HL-60/S4 (cell line): Measurements from ENCODE around the gene NCMAP.

Source experiments
- in situ Hi-C: fragments of 300-500 bp; cut with MboI; formaldehyde crosslinking; loops from 2 replicates; pipeline ENCODE4 v1.14.3; 2022; ENCODE audit warnings: low sequenced_read_pairs

NCMAP gene

DNA sequence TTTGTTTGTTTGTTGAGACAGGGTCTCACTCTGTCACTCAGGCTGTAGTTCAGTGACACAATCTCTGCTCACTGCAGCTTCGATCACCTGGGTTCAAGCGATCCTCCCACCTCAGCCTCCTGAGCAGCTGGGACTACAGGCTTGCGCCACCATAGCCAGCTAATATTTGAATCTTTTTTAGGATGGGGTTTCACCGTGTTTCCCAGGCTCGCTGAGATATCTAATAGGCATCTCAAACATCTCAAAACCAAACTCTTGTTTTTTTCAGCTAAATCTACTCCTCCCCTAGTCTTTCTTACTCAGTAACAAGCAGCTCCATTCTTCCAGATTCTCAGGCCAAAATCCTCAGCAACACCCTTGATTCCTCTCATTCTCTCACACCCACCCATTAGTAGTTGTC is 65.2 kb downstream of the NCMAP start:
- in situ Hi-C loops = no loop called here

DNA sequence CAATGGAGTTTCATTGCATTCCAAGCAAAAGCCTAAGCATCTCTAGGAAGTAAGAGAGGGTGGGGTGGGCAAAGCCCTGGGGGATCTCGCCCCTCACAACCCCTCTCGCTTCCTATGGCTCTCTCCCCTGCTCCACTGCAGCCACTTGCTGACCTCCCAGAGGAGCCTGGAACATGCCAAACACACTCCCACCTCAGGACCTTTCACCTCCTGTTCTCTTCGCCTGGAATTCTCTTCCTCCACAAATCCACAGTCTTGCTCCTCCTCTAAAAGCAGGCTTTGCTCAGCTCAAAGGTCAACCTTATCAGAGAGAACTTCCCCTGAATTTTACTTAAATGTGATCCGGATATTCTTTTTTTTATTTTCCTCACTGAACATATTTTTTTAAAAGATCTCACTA is 66.3 kb downstream of the NCMAP start:
- in situ Hi-C loops = no loop called here

DNA sequence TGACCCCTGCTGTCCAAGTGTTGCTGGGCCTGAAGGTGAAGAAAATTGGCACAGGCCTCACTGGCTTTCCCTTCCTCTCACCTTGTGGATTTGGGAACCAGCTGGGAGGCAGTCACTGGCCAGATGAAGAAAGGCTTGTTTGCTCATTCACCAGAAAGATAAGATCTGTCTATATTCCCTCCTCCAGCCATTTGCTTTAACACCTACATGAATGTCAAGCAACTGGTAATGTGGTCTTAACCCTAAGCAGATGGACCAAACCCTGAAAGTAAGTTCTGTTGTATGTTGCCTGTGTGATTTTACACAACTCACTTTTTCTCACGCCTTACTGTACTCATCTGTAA is 76.9 kb downstream of the NCMAP start:
- in situ Hi-C loops = no loop called here

DNA sequence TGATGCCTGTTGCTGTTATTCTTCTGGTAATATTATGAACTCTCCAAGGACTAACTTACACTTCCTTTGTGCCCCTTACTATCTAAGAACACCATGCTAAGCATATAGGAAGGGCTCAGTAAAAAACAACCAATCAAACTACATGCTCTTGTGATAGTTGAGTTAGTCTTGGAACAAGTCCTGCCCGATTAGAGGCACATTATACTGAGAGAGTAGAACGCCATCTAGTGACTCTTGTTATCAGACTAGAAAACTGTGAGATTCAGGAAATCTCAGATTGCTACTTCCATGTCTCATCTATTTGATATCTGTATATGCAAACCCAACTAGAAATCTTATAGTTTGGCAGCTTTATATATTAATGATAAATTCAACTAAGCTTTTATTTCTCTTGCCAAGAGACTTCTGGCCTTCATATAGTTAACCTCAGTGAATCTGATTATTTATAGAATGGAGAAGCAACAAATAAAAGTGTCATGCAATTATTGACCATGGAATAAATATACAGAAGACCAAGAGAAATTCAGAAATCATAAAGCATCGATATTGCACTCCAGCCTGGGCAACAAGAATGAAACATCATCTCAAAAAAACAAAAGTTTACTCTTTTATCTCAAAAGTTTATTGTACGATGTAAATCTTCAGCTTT is 79.4 kb downstream of the NCMAP start:
- in situ Hi-C loops = no loop called here

DNA sequence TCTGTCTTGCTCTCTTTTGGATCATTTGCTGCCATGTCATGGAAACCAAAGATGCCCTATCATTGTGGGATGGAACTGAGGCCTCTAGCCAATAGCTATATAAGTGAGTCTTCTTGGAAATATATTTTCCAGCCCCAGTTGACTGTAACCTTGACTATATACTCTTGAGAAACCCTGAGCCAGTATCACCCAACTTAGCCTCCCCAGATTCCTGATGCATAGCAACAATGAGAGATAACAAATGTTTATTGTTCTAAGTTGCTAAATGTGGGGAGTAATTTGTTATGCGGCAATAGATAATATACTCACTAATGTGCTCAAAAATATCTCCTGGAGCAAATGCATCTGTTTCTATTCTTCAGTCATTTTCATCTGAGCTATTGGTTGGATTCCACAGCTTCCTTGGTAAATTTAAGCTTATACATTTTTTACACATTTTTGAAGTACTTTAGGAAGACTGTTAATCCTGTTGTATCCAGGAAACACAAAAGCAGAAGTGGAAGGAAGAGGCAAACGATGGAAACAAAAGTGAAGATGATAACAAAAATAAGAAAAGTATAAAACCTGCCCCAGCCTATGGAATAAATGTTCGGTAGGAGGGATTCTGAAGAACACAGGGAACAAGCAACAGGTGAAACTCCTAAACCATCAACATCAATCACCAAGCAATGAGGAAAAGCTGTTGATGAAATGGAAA is 80.9 kb downstream of the NCMAP start:
- in situ Hi-C loops = no loop called here

DNA sequence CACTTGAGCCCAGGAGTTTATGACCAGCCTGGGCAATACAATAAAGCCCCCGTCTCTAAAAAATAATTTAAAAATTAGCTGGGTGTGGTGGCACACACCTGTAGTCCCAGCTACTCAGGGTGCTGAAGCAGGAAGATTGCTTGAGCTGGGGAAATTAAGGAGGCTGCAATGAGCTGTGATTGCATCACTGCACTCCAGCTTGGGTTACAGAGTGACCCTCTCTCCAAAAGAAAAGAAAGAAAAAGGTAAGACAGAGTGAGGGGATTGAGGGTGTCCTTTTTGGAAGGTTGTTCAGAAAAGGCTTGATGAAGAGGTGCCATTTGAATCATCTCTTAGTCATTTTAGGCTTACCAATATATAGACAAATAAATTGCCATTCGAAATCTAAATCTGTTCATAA is 83.2 kb downstream of the NCMAP start:
- in situ Hi-C loops = no loop called here

DNA sequence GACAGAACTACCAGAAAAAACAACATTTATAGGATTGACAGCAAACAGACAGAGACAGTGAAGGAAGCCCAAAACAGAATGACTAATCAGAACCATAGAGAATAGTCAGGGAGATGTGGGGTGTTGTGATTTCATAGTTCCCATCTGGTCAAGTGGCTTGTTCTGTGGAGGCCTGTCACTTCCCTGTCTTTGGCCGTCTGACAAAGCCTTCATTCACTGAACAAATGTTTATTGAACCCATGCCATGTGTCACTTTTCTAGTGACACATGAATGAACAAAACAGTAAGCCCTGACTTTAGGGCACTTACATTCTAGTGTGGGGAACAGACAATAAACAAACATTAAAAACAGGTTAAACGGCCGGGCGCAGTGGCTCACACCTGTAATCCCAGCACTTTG is 84.0 kb downstream of the NCMAP start:
- in situ Hi-C loops = no loop called here

DNA sequence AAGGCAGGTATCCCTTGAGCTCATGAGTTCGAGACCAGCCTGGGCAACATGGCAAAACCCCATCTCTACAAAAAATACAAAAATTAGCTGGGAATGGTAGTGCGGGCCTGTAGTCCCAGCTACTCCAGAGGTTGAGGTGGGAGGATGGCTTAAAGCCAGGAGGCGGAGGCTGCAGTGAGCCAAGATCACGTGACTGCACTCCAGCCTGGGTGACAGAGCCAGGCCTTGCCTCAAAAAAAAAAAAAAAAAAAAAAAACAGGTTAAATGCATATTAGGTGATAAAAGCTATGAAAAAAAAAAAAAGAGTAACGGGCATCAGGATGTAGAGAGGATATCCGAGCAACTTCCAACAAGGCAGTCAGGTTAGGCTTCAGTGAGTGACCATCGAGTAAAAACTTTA is 84.4 kb downstream of the NCMAP start:
- in situ Hi-C loops = no loop called here

DNA sequence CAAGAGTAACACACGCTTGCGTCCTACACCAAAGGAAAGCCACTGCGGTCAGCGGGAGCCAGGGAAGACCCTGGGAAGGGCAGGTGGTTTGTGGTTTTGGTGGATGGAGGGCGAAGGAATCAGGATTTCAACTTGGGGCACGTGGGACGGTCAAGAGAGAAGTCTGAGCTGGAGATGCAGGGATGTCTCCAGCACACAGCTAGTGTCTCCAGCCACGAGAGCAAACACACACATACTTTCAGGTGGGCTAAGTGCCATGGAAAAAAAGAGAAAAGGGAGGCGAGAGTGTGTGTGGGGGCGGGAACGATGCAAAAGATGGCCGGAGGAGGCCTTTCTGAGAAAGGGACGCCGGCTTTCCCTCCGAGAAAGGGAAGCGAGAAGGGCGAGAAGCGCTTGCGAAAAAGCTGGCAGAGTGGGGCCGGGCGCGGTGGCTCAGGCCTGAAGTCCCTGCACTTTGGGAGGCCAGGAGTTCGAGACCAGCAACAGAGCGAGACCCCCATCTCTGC is 85.8 kb downstream of the NCMAP start:
- in situ Hi-C loops = no loop called here

DNA sequence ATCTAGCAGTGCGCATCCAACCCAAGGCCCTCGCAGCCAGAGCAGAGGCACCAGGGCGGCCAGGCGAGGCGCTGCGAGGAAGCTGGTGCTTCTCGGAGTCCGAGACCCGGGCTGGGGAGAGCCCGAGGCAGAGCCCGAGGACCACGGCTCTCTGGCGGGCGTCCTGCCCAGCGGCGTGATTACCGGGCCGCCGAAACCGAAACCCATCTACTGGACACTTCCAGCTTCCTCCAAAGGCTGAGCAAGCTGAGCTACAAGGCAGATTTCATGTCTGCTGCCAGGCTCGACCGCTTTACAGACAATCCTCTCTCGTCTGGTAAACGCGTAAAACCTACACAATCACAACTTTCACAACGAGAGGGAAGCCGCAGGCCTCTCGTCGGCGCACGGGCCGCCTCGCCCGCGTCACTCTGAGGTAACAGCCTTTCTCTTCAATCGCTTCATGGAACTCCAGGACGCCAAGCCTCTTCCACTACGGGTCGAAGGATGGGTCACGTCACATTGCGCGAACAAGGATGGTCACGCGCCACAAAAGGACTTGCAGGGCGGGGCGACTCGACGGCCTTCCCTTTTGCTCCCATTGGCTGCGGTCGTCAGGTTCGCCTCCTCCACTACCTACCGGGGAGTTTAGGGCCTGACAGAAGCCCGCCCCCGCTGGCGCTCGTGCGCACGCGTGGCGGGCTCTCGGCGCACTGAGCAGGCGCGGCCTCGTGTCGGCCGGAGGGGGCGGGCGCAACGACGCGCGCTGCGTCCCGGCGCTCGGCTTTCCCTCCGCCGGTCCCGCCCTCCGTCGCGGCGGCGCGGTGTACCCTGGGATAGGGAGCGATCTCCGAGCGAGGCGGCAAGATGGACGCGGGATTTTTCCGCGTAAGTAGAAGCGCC is 86.8 kb downstream of the NCMAP start, which contains the start of gene SRRM1:
Gene SRRM1, plus strand, starts transcription at position 822 of the 882 bp plus-strand sequence. Its CDS starts 25 bp downstream, at position 847.
- in situ Hi-C loops = no loop called here

DNA sequence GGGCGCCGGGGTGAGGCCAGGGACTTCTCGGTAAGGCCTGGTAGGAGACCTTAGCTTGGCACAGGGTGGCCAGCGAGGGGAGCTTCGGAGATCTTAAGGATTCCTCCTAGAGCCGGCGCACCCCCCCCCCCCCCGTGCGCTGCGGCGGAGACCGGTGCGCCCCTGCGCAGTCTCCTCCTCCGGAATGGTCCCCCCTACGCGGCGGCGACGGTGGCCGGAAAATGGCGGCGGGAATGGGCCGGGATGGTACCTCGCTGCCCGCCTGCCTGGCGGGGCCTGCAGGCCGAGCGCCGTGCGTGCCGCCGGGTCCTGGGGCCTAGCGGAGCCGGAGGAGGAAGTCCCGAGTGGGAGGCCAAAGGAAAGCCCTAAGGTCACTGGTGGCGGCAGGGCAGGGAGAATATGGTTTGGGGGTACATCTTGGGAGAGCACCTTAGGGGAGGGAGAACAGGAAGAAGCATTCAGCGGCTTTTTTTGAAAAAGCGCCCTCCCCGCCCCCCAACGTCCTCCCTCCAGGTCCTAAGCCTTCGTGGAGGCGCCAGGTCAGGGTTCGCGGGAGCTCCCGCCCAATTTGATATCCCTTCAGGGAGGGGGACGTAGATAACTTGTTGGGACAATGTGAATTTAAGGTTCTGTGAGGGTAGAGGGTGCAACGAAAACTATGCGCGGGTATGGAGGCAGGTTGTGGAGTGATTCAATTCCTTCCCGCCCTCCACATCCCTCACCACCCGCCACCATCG is 87.6 kb downstream of the NCMAP start:
- in situ Hi-C loops = no loop called here

DNA sequence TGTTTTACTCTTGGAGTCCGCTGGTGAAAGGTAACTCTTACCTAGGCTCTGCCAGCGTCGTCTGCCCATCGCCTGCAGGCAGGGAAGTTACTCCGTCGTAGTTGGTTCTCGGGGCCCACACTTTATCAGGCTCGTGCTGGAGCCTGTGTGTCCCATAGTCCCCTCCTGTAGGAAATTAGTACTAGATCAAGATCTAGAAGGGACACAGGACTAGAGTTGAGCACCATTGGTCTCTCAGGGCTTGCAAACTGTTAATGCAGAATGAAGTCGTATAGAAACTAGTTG is 88.2 kb downstream of the NCMAP start:
- in situ Hi-C loops = no loop called here

DNA sequence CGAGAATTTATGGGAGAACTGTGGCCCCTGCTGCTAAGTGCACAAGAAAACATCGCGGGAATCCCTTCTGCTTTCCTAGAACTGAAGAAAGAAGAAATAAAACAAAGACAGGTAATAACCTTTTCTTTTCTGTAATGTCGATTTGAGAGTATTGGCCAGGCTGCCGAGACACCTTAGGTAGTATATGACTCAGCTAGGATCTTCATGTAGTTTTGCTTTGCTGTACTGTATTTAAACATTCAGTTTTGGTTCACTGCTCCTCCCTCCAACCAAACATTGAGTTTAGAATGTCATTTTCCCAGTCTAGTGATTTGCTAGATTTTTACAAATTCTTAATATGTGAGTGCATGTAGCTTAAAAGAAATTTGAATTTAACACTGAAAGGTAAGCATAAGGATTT is 93.0 kb downstream of the NCMAP start:
- in situ Hi-C loops = no loop called here

DNA sequence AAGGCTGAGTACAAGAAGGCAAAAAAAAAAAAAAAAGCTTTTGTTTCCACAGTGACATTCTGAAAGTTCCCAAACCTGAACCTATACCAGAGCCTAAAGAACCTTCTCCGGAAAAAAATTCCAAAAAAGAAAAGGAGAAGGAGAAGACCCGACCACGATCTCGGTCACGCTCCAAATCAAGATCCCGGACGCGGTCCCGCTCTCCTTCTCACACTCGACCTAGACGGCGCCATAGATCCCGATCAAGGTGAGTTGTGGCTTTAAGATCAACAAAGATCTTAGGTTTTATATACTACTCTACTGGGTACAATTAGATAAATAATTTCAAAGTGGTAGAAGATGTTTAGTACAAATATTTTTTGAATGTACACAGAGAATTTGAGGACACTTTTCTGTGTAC is 96.5 kb downstream of the NCMAP start:
- in situ Hi-C loops = no loop called here

DNA sequence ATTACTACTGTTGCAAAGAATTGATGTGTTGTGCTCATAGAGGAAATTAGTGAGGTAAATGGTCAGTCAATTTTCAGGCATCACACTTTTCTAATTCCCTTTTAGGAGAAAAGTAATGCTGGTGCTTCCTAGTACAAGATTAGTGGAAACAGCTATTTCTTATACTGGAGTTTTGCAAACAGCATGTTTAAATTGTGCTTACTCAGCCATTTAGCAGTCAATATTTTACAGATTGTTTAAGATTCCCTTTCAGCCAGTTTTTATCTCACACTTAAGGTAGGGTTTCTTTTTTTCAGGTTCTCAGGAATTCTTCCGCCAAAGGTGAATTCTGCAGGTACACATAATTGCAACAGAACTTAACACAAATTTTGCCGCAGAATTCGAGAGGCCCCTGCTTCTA is 98.1 kb downstream of the NCMAP start:
- in situ Hi-C loops = no loop called here

DNA sequence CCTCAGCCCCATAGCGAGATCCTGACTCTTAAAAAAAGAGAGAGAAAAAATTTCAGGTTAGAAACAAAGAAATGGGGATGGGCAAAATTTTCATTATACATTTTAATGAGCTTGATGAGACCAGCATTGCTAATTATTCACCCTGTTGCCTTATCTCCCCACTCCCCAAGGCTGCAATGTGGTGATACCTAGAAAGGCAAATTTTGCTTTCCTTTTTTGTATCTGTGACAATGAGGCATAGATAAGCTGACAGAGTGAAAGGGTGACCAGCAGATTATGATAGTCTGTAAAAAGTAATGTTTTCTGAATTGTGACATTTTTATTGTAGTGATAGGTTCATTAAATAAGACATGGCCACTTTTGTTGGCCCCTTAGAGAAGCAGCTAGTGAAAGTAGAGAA is 100.2 kb downstream of the NCMAP start:
- in situ Hi-C loops = no loop called here

DNA sequence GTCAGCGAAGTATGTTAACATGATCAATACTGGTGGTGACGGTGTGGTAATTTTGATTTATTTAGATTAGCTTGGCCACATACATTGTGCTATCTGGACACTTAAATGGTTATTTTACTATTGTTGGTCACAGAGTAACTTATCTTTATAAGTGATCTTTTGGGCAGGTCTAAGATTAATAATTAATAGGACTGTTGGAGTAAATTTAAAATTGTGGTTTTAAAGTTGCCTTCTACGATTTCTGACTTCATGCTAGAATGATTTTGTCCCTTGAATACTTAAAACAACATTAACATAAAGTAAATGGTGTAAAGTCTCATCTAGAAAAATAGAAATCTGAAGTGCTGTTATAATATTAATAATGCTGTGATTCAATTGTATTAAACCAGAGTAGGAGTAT is 101.9 kb downstream of the NCMAP start:
- in situ Hi-C loops = no loop called here
